ENCODE data around the gene TPST1. TPM values are rescaled to one million over a fixed set of nuclear protein-coding genes. Genes with fewer than 3 reads are reported as not detected.

TPST1 gene
- total RNA-seq, 4 donors from 2014 or later: 9.6 to 22.4 (median 14.4) TPM

- 87% methylated on average over 2 of the region's 2 CpGs for WGBS
- no peak for TF ChIP-seq EP300 (IDR thresholded peaks at IDR 0.05)
- no peak for TF ChIP-seq POLR2AphosphoS5 (IDR thresholded peaks at IDR 0.05)
- TF ChIP-seq CTCF (IDR thresholded peaks at IDR 0.05): no peak
- TF ChIP-seq POLR2A (IDR thresholded peaks at IDR 0.05; ENCODE audit: low read depth): no peak
- Histone ChIP-seq H3K4me1 (peaks cover 0 to 18% (median 11%) of the 10 kb centered on the region in 4 donors), H3K4me3 (no peak overlapping the region), H3K36me3 (no peaks in the 10 kb centered on the region), H3K27ac (replicated peaks in 1 of 4) (no peak overlapping the region), H3K27me3 (no peaks in the 10 kb centered on the region), H3K9me3 (peaks cover 0 to 17% (median 5%) of the 10 kb centered on the region in 4 donors)
- intact Hi-C loops (cut with DNase I): no loop called here
- no peak for DNase-seq (ENCODE audit: extremely low spot score)
Measured at GRCh38 chr7:66301249-66301648, 96.1 kb downstream of the TPST1 start.

- DNase-seq (ENCODE audit: extremely low spot score): no peak
- 88% methylated on average over 3 of the region's 3 CpGs for WGBS
Measured at GRCh38 chr7:66301737-66302136, 96.6 kb downstream of the TPST1 start.

GRCh38 chr7:66303454-66304155, 98.5 kb downstream of the TPST1 start:
- Histone ChIP-seq H3K9me3 (peaks cover 0 to 5% (median 2%) of the 10 kb centered on the region in 4 donors), H3K27ac (replicated peaks in 1 of 4) (no peak overlapping the region), H3K4me1 (peaks cover 0 to 18% (median 12%) of the 10 kb centered on the region in 4 donors), H3K27me3 (no peaks in the 10 kb centered on the region), H3K36me3 (no peaks in the 10 kb centered on the region), H3K4me3 (no peak overlapping the region)
- WGBS: 84% methylated on average over 8 of the region's 8 CpGs
- DNase-seq (ENCODE audit: extremely low spot score): no peak
- intact Hi-C loops (cut with DNase I): no loop called here
- no peak for TF ChIP-seq POLR2AphosphoS5 (IDR thresholded peaks at IDR 0.05)
- no peak for TF ChIP-seq CTCF (IDR thresholded peaks at IDR 0.05)
- TF ChIP-seq POLR2A (IDR thresholded peaks at IDR 0.05; ENCODE audit: low read depth): no peak
- no peak for TF ChIP-seq EP300 (IDR thresholded peaks at IDR 0.05)

More at GRCh38 chr7:66301737-66302136, 96.6 kb downstream of the TPST1 start:
- Histone ChIP-seq H3K27ac (replicated peaks in 1 of 4) (no peak overlapping the region), H3K36me3 (no peaks in the 10 kb centered on the region), H3K4me1 (peaks cover 0 to 18% (median 12%) of the 10 kb centered on the region in 4 donors), H3K9me3 (peaks cover 0 to 17% (median 5%) of the 10 kb centered on the region in 4 donors), H3K4me3 (no peak overlapping the region), H3K27me3 (no peaks in the 10 kb centered on the region)
- no peak for TF ChIP-seq EP300 (IDR thresholded peaks at IDR 0.05)
- no peak for TF ChIP-seq POLR2AphosphoS5 (IDR thresholded peaks at IDR 0.05)
- intact Hi-C loops (cut with DNase I): no loop called here

GRCh38 chr7:66304536-66304935, 99.4 kb downstream of the TPST1 start:
- no peak overlapping the region for H3K4me3 ChIP-seq
- WGBS: 93% methylated on average over 4 of the region's 4 CpGs
- no peaks in the 10 kb centered on the region for H3K27me3 ChIP-seq
- H3K36me3 ChIP-seq: no peaks in the 10 kb centered on the region
- peaks cover 0 to 18% (median 12%) of the 10 kb centered on the region in 4 donors for H3K4me1 ChIP-seq
- no peak overlapping the region for H3K27ac ChIP-seq (replicated peaks in 1 of 4)
- TF ChIP-seq POLR2AphosphoS5 (IDR thresholded peaks at IDR 0.05): no peak
- no peak for TF ChIP-seq EP300 (IDR thresholded peaks at IDR 0.05)
- TF ChIP-seq CTCF (IDR thresholded peaks at IDR 0.05): no peak
- TF ChIP-seq POLR2A (IDR thresholded peaks at IDR 0.05; ENCODE audit: low read depth): no peak
- DNase-seq (ENCODE audit: extremely low spot score): no peak
- intact Hi-C loops (cut with DNase I): no loop called here
- no peaks in the 10 kb centered on the region for H3K9me3 ChIP-seq

- WGBS: 70% methylated on average over 2 of the region's 2 CpGs
- TF ChIP-seq EP300 (IDR thresholded peaks at IDR 0.05) (no peak), CTCF (IDR thresholded peaks at IDR 0.05) (no peak), POLR2AphosphoS5 (IDR thresholded peaks at IDR 0.05) (no peak)
- Histone ChIP-seq H3K27ac (replicated peaks in 1 of 4) (no peak overlapping the region), H3K36me3 (no peaks in the 10 kb centered on the region), H3K9me3 (no peaks in the 10 kb centered on the region), H3K27me3 (no peaks in the 10 kb centered on the region), H3K4me3 (no peak overlapping the region), H3K4me1 (peaks cover 0 to 22% (median 13%) of the 10 kb centered on the region in 4 donors)
- intact Hi-C loops (cut with DNase I): no loop called here
- DNase-seq (ENCODE audit: extremely low spot score): no peak
Measured at GRCh38 chr7:66306243-66306642, 101.1 kb downstream of the TPST1 start.
